HFF-Myc (cell line): ENCODE results near the gene LRMDA.

Experiments
- DNase-seq: peaks from one replicate; pipeline ENCODE4 v3.0.0-alpha.2; 2011; ENCODE audit warnings: low read depth; ENCODE audit errors: extremely low read depth
- H3K4me3 ChIP-seq: replicated peaks from 2 replicates; pipeline ENCODE4 v1.5.1; 2011; ENCODE audit warnings: low read depth, mild to moderate bottlenecking, control low read depth, low read length
- CTCF ChIP-seq: IDR thresholded peaks from 2 replicates; pipeline ENCODE4 v1.5.1; 2012; ENCODE audit warnings: mild to moderate bottlenecking, low read depth, low read length, control low read depth; ENCODE audit errors: missing control alignments

Gene LRMDA

GRCh38 chr10:76029782-76030181 is 598.4 kb downstream of the LRMDA start:
- TF ChIP-seq CTCF: no peak
- DNase-seq: no peak

GRCh38 chr10:76031099-76031498 is 599.7 kb downstream of the LRMDA start:
- H3K4me3 ChIP-seq: no peak overlapping the region
- TF ChIP-seq CTCF: no peak
- no peak for DNase-seq

More at GRCh38 chr10:76029782-76030181, 598.4 kb downstream of the LRMDA start:
- H3K4me3 ChIP-seq: no peak overlapping the region

DNA sequence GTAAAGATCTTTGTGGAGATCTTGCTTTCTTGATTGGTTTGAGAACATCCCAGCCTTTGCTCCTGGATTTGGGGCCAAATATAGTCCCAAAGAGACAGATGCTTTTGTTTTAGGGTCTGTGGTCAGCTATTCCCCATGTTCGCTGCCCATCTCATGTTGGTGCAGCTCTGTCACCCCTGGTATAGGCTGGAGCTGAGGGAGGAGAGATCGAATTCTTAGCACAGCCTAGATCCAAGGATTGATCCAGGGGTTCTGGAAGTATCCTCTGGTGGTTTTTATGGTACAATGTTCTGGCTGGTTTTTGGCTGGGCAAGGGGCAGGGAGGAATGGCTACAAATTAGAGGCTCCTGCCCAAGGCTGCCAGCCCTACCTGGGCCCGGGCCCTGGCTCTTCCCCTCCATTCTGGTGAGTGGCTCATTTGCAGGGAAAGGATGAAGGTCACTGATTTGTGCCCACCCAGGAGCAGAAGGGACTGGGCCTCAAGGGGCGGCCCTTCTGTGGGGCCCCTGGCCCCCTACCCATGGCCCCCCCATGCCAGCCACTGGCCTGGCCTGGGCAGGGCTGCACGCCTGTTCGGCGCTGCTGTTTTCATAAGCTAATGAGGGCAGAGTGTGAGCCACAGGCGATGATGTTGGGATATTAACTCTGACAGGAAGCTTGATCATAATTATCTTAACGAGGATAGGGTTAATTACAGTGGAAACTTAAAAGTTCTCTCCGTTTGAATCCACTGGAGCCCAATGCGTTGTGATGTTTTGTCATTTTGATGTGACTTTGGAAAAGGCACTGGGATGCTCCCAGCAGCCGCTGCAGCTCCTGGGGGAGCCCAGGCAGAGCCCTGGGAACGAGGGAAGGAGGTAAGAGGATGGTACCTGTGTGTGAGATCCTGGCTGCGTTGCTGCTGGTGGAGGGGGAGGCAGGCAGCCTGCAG is 600.6 kb downstream of the LRMDA start:
- no peak for TF ChIP-seq CTCF
- no peak overlapping the region for H3K4me3 ChIP-seq

GRCh38 chr10:76032700-76033039 is 601.2 kb downstream of the LRMDA start:
- TF ChIP-seq CTCF: no peak
- H3K4me3 ChIP-seq: no peak overlapping the region
- no peak for DNase-seq

More for the DNA sequence above, 600.6 kb downstream of the LRMDA start:
- no peak for DNase-seq

- DNase-seq: no peak
- no peak for TF ChIP-seq CTCF
- no peak overlapping the region for H3K4me3 ChIP-seq
Observed at GRCh38 chr10:76033457-76034196, 602.2 kb downstream of the LRMDA start.

DNA sequence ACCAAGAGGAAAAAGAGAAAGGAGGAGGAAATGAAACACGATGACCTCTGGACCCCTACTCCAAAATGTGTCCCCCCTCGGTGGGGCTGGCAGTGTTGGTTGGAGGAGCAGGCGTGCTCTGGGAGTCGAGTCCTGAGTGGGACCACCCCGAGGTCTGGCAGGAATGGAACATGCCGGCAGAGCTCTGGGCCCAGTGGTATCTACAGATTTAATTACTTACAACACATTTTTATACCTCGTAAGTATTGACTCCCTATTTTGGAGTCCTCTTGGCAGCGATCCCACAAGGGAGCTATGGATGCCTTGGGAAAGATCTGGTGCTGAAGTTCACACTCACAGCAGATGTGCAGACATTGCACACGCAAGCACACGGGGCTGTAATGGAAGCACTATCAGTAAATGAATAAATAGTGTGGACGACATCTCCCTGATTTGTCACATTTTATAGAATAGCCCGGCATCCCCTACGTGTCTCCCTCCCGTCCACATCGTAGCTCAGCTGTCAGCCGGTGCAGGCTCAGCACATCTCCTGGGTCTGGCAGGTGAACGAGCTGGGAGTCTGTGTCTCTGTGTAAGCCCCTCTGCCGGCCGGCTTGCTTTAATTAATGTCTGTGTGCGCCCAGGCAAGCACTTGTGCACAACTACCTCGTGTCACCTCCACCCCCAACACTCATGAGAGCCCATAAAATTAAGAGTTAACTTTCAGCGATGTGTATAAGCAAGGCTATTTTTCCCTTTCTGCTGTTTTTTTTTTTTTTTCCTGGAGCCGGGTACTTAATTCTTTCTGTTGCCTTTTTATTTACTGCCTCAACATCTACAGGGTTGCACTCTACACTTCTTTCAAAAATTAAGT is 603.2 kb downstream of the LRMDA start:
- no peak for DNase-seq
- TF ChIP-seq CTCF: no peak
- no peak overlapping the region for H3K4me3 ChIP-seq
